ENCODE measurements around the gene U2SURP.

GRCh38 chr3:143066033-143066432 is 64.7 kb downstream of the U2SURP start:
- TF ChIP-seq CTCF (IDR thresholded peaks at IDR 0.05; ENCODE audit: extremely low read depth in 1 of 2, insufficient read depth in 1 of 2, low read depth in 1 of 2, low read length in 2 of 2) (no peak), POLR2A (IDR thresholded peaks at IDR 0.05; ENCODE audit: low read depth, low read length) (no peak), MAX (IDR thresholded peaks at IDR 0.05; ENCODE audit: insufficient read depth, insufficient read length) (no peak), POLR2AphosphoS5 (IDR thresholded peaks at IDR 0.05; ENCODE audit: insufficient read depth, low read depth, low read length) (no peak), JUN (IDR thresholded peaks at IDR 0.05; ENCODE audit: borderline replicate concordance, insufficient read depth, insufficient read length, low read depth) (no peak)
